ENCODE measurements around the gene SCYL1.

GRCh38 chr11:65577756-65578109 is 52.9 kb downstream of the SCYL1 start:
- TF ChIP-seq, protein P1, sequence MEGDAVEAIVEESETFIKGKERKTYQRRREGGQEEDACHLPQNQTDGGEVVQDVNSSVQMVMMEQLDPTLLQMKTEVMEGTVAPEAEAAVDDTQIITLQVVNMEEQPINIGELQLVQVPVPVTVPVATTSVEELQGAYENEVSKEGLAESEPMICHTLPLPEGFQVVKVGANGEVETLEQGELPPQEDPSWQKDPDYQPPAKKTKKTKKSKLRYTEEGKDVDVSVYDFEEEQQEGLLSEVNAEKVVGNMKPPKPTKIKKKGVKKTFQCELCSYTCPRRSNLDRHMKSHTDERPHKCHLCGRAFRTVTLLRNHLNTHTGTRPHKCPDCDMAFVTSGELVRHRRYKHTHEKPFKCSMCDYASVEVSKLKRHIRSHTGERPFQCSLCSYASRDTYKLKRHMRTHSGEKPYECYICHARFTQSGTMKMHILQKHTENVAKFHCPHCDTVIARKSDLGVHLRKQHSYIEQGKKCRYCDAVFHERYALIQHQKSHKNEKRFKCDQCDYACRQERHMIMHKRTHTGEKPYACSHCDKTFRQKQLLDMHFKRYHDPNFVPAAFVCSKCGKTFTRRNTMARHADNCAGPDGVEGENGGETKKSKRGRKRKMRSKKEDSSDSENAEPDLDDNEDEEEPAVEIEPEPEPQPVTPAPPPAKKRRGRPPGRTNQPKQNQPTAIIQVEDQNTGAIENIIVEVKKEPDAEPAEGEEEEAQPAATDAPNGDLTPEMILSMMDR (IDR thresholded peaks at IDR 0.05) = no peak
- TF ChIP-seq POLR2A (IDR thresholded peaks at IDR 0.05) (no peak), EP300 (IDR thresholded peaks at IDR 0.05) (no peak)
